Chondrocyte (in vitro differentiated cells): ENCODE data around the gene SYNGR1. TPM values are rescaled to one million over a fixed set of nuclear protein-coding genes. Genes with fewer than 3 reads are reported as not detected.
A peak's percentile ranks its signal among the peaks of the same experiment; 100 is the strongest.

Experiments
- DNase-seq: peaks from one replicate; pipeline ENCODE4 v3.0.0; 2021; ENCODE audit warnings: mixed read lengths, low spot score
- H3K27ac Mint-ChIP-seq: one replicate; pipeline ENCODE4 v1.8.0; 2021; ENCODE audit warnings: mild to moderate bottlenecking, moderate library complexity, mixed read lengths; ENCODE audit not compliant: unreplicated experiment
- H3K27me3 Mint-ChIP-seq: 2 replicates; pipeline ENCODE4 v1.8.0; 2021; ENCODE audit warnings: low read depth, mixed read lengths
- H3K36me3 Mint-ChIP-seq: 2 replicates; pipeline ENCODE4 v1.8.0; 2021; ENCODE audit warnings: low read depth, mixed read lengths
- H3K4me1 Mint-ChIP-seq: 2 replicates; pipeline ENCODE4 v1.8.0; 2021; ENCODE audit warnings: low read depth, mild to moderate bottlenecking, mixed read lengths
- H3K4me3 Mint-ChIP-seq: one replicate; pipeline ENCODE4 v1.8.0; 2021; ENCODE audit warnings: mild to moderate bottlenecking, moderate library complexity, mixed read lengths; ENCODE audit not compliant: unreplicated experiment
- H3K9me3 Mint-ChIP-seq: 2 replicates; pipeline ENCODE4 v1.8.0; 2021; ENCODE audit warnings: low read depth, mixed read lengths
- CTCF ChIP-seq: fragments of 200-600 bp; sonication (generic); IDR thresholded peaks from 2 replicates; pipeline ENCODE4 v1.5.0; 2021; ENCODE audit warnings: antibody characterized with exemption, mild to moderate bottlenecking, moderate library complexity
- total RNA-seq: library from RNA; stranded (reverse); gene quantifications from 3 replicates; pipeline ENCODE4 v1.2.1, GENCODE V29; 2021

Gene SYNGR1
- total RNA-seq, 1 donor from 2014 or later, result 18.4 TPM

- Mint-ChIP-seq H3K27ac (no peak overlapping the region), H3K36me3 (peaks cover 2% of the 10 kb centered on the region), H3K27me3 (no peaks in the 10 kb centered on the region), H3K4me1 (peaks cover 42% of the 10 kb centered on the region), H3K4me3 (no peak overlapping the region), H3K9me3 (no peaks in the 10 kb centered on the region)
- TF ChIP-seq CTCF, result no peak
- DNase-seq, result peak; percentile 75
These were observed 83.9 kb downstream of the SYNGR1 start for GRCh38 chr22:39433476-39434242.

- H3K27ac Mint-ChIP-seq, result no peak overlapping the region
- no peak overlapping the region for H3K4me3 Mint-ChIP-seq
- no peak for DNase-seq
- no peaks in the 10 kb centered on the region for H3K27me3 Mint-ChIP-seq
- H3K4me1 Mint-ChIP-seq, result peaks cover 41% of the 10 kb centered on the region
- no peaks in the 10 kb centered on the region for H3K9me3 Mint-ChIP-seq
- TF ChIP-seq CTCF, result no peak
- H3K36me3 Mint-ChIP-seq, result peaks cover 2% of the 10 kb centered on the region
These were observed 84.5 kb downstream of the SYNGR1 start for GRCh38 chr22:39434243-39434653.

- Mint-ChIP-seq H3K27ac (no peak overlapping the region), H3K27me3 (no peaks in the 10 kb centered on the region), H3K4me3 (no peak overlapping the region), H3K36me3 (peaks cover 2% of the 10 kb centered on the region), H3K9me3 (no peaks in the 10 kb centered on the region), H3K4me1 (peaks cover 39% of the 10 kb centered on the region)
- no peak for TF ChIP-seq CTCF
- no peak for DNase-seq
These were observed 84.9 kb downstream of the SYNGR1 start for GRCh38 chr22:39434721-39435120.

Other genes starting within 250 kb of the SYNGR1 start
- 3.6 to 6.9 TPM (median 4.7 TPM) in 3 replicates for gene CBX7, start 197.3 kb upstream of the SYNGR1 start, total RNA-seq
- 10.5 to 16.9 TPM (median 16.5 TPM) in 3 replicates for gene PDGFB, start 105.0 kb upstream of the SYNGR1 start, total RNA-seq
- gene RPL3, start 30.4 kb upstream of the SYNGR1 start, total RNA-seq, result 1,302 to 1,415 TPM (median 1,326 TPM) in 3 replicates
- 17.1 to 24.5 TPM (median 21.3 TPM) in 3 replicates for gene TAB1, start 49.8 kb downstream of the SYNGR1 start, total RNA-seq
- 3.6 to 6.4 TPM (median 6.1 TPM) in 3 replicates for gene MGAT3, start 107.0 kb downstream of the SYNGR1 start, total RNA-seq
- gene MIEF1, start 152.3 kb downstream of the SYNGR1 start, total RNA-seq, result 22.7 to 24.0 TPM (median 23.0 TPM) in 3 replicates
- 128 to 541 TPM (median 513 TPM) in 3 replicates for gene ATF4, start 170.6 kb downstream of the SYNGR1 start, total RNA-seq
- 44.1 to 52.3 TPM (median 47.9 TPM) in 3 replicates for gene RPS19BP1, start 182.8 kb downstream of the SYNGR1 start, total RNA-seq
- gene CACNA1I, start 220.8 kb downstream of the SYNGR1 start, total RNA-seq, result 0.02 to 0.08 TPM (median 0.05 TPM) in 3 replicates